ENCODE measurements around the gene SPATA45.
A peak's percentile ranks its signal among the peaks of the same experiment; 100 is the strongest.

The SPATA45 gene

GRCh38 chr1:212827831-212828278, 19.6 kb downstream of the SPATA45 start:
- no peak for DNase-seq

DNA sequence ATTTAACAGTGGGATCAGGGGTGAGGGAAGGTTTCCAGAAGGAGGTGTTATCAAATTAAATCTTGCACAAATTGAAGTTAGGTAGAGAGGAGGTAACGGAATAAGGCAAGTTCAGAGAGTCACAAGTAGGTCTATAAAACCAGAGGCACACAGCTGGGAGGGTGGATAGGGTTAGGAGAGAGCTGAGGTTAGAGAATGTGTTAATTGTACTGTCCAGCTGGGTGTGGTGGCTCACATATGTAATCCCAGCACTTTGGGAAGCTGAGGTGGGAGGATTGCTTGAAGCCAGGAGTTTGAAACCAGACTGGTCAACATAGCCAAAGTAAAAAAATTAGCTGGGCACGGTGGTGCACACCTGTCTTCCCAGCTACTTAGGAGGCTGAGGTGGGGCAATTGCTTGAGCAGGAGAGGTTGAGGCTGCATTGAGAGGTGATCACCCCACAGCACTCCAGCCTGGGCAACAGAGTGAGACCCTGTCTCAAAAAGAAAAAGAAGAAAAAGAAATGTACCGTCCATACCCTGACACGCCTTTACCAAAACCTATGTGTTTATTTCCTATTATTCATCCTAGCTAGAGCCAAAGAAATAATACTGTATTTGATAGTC, 20.2 kb downstream of the SPATA45 start:
- DNase-seq, result no peak

DNA sequence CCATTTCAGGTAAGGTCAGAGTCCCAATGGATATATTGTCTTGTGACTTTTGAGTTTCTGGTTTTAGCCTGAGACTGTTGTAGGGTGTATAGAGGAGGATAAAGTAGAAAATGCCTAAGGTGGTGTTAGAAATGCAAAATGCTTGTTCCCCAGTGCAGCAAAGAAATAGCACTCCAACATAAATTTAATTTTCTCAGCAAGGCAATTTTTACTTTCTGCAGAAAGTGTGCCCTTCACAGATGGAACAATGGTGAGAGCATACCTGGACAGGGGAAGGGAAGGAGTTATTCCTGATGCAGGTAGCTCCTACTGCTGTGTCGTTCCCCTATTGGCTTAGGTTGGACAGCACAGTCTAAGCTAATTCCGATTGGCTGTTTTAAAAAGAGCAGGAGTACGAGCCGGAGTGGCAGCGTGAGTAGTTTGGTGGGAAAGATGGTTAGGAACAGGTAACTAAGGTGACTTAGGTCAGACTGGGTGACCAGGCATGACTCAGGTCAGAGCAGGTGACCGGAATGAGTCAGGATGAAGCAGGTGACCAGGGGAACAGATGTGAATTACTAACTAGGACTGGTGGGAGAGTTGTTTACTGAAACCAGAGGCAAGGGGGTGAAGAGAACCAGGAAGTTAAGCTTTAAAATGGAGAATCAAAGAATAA, 21.5 kb downstream of the SPATA45 start:
- DNase-seq, result no peak

DNA sequence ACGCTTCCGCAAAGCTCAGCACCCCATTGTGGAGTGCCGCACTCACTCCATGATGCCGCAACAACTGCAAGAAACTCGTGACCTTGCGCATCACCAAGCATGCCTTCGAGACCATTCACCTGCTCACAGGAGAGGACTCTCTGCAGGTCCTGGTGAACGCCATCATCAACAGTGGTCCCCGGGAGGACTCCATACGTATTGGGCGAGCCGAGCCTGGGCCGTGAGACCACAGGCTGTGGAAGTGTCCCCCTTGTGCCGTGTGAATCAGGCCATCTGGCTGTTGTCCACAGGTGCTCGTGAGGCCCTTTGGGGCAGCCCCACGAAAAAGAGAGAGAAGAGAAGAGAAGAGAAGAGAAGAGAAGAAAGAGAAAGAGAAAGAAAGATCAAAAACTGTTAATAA, 23.2 kb downstream of the SPATA45 start:
- DNase-seq, result no peak

DNA sequence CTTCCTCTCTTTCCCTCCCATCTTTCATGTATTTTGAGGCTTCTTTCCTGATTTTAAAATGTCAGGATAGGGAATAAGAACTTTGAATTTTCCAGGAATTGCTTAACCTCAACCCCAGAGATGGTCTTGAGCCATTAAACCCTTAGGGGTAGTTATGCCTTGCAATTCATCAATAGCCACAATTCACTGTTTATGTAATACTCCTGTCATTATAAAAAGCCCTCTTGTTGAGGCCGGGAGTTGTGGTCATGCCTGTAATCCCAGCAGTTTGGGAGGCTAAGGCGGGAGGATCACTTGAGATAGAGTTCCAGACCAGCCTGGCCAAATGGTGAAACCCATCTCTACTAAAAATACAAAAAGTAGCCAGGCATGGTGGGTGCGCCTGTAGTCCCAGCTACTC, 24.5 kb downstream of the SPATA45 start:
- DNase-seq, result no peak

- no peak for DNase-seq
Observed at GRCh38 chr1:212820969-212821368, 26.5 kb downstream of the SPATA45 start.

DNA sequence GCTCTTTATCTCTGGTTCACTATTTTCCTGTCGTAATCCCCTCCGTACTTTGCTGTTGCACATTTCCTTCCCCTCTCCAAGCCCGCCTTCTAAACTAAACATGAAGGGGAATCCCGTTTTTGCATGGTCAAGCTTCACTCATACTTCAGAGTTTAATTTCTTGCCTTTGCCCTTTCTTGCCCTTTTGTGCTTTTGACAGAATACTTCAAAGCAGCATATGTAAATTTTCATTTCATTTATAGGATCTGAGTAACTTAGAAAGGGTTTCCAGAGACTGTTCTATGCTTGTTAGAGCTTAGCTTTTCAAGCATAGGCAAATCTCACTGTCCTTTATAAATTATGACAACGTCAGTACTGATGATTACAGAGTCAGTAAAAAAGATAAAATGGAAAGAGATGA, 27.7 kb downstream of the SPATA45 start:
- peak; percentile 4 for DNase-seq

DNA sequence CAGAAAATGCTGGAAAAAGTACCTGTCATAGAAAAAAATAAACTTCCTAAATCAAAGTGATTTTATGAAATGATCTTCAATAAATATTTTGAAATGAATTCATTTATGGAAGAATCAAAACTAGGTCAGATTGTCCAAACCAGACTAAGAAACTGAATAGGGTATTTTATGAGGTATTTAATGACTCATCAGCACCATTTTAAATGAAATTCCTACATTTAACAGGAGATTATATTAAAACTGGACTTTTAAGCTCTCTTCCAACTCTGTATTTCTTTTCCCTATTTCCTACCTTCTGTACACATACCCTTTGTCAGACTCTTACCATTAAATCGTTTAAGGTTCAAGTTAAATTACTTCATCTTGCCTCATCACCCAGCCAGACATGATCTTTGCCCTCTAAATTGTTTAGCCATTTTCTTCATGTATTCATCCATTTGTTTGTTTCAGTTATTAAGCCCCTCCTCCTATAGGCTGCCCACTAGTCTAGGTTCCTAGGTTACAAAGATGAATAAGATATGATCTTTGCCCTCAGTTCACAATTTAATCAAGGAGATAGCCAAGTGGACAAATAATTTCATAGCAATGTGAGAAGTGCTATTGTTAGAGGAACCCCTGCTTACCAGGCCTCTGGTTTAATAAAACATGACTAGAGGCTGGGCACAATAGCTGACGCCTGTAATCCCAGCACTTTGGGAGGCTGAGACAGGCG, 30.7 kb downstream of the SPATA45 start:
- DNase-seq, result no peak

- DNase-seq, result peak; percentile 23
Observed at GRCh38 chr1:212814537-212815334, 32.7 kb downstream of the SPATA45 start.

DNA sequence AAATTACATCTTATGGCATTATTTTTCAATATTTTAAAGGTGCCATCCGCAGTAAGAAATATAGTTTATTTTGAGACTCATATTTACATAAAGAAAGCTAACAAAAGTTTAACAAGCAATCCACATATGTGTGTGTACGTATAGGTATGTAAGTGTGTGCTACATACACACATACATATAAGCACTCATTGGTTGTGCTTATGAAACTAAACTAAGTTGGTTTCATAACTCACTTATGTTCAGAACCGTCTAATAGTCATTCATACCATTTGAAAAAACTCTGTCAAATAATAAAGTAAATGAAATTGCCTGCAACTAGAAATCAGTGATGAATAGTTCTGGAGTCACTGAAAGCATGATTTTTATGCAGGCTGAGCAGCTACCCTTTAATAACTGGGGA, 41.7 kb downstream of the SPATA45 start:
- no peak for DNase-seq

- no peak for DNase-seq
Observed at GRCh38 chr1:212797681-212798080, 49.8 kb downstream of the SPATA45 start.

DNA sequence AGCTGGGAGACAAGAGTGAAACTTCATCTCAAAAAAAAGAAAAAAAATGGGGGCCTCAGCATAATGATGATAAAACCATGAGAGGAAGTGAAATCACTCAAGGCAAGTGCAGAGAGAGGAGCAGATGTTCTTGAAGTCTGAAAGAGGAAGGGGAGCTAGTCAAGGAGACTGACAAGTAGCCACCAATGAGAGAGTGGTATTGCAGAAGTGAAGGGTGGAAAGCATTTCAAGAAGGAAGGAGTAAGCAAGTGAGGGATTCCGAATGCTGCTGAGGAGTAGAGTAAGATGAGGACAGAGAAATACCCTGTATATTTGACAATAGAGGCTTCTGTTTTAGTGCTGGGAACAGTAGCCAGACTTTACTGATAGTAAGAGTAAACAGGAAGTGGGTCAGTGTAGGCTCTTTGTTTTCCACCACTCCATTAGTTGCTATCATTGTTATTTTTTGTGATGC, 52.9 kb downstream of the SPATA45 start:
- peak; percentile 42 for DNase-seq

GRCh38 chr1:212792396-212792908, 55.0 kb downstream of the SPATA45 start:
- DNase-seq, result no peak

DNA sequence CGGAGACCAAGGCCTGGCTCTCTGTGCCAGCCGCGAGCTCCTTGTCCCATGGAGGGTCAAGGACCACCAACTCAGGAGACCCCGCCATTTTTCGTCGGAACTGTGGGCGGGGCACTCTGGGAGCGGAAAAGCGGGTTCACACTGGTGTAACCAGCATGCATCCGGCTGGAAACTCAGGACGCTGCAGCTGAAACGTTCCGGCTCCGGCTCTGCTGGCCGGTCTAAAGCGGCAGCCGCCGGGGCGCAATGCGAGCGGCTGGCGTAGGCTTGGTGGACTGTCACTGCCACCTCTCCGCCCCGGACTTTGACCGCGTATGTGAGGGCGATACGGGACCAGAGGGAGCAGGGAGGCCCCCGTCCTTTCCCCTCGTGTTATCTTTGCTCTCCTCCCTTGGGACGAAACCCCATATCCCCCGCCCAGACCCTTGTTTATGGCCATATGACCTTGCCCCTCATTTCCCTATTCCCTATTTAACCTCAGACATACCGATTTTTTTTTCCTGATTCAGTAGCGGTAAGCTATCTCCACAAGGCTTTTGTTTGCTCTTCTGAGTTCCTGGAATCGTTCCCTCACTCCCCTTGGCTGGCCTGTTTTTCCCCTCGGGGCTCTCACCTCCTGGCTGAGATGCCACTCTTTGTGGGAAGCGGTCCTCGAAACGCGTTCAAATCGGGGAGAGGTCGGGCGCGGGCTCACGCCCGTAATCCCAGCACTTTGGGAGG, 55.6 kb downstream of the SPATA45 start, which contains the start of the genes NSL1 and TATDN3:
Gene NSL1 (minus strand): TSS at position 102 of the 720 bp plus-strand sequence. CDS start 14 bp downstream, at position 88.
Gene TATDN3 (plus strand): TSS at position 219 of the 720 bp plus-strand sequence. CDS start 28 bp downstream, at position 247.
- DNase-seq, result peak; percentile 96

DNA sequence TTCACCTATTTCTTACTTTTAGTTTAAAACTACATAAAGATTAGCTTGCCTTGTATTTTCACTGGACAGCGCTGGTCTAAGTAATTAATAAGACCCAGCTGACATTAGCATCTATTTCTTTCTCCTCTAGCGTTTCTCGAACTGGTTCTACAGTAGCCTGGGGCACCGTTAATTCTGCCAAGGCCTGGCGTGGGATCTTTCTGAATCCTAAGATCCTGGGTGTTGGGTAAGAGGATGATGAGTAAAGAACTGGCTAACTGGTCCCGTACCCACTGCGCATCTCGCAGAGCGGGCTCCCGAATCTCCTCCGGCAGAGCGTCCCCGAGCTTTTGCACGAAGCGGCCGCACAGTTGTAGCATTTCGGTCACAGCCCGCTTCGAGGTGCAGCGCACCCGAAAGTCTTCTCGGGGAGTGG, 56.2 kb downstream of the SPATA45 start:
- no peak for DNase-seq

- DNase-seq, result no peak
Observed at GRCh38 chr1:212785871-212786270, 61.6 kb downstream of the SPATA45 start.

DNA sequence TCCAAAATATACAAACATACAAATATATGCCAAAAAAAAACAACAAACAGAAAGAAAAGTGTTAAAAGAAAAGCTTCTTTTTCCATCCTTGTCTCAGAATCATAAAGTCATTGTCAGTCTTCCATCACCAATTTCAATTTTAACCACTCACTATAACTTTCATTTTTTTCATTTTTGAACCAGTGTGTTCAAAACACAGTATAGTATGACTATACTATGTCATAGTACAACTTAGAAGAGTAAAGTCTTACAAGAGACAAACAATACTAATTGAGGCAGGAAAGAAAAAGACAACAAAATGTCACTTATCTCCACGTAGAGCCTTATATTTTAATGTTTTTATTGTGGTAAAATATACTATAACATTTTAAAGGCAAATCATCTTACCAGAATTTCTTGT, 63.5 kb downstream of the SPATA45 start:
- DNase-seq, result no peak

- peak; percentile 52 for DNase-seq
Observed at GRCh38 chr1:212782422-212783154, 64.9 kb downstream of the SPATA45 start.

DNA sequence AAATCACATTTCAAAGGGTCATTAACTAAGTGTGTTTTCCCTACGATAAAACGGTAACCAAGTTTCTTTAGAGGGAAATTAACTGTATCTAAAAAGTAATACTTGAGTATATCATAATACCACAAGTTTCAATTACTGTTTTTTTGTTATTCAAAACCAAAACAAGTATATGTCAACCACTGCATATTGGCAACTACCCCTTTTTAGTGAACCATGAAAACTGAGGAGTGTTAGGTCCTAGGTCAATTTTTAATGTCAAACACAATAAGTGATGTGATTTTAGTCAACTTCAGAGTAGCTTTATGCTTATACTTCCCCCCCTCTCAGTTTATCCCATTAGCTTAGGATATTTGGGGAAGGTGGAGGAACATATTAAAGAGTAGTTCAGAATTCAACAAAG, 66.2 kb downstream of the SPATA45 start:
- DNase-seq, result no peak

DNA sequence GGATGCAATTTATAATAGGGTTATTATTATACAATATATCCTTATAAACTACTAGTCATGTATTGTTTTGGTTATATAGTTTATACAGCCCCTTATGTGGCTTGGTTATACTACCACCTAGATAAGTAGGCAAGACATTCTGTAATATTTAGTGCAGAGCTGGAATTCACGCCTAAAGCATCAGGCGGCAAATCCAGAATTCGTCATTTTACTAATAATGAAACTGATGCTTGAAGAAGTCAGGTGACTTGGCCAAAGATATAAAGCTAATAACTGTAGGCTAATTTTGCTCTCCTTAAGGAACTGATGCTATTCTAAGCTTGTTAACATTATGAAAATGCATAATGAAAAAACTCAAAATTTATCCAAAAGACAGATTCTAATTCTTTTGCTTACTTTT, 66.7 kb downstream of the SPATA45 start:
- DNase-seq, result no peak
